ENCODE measurements around the gene TMBIM4. TPM values are rescaled to one million over a fixed set of nuclear protein-coding genes. Genes with fewer than 3 reads are reported as not detected.
"Not testable (repeated sequence)": the region's sequence is repeated elsewhere in the genome, so short reads cannot be mapped to it uniquely, and the experiment has no call there.

Gene TMBIM4
- 100 to 1,000 TPM; 123 to 163 (median 126) TPM for polyA plus RNA-seq

GRCh38 chr12:66169221-66170170, at the start of gene TMBIM4:
TMBIM4 (minus strand) TSS chr12:66169996; CDS start chr12:66169951, 45 bp downstream.
- WGBS, 3 donors = 0 to 1% (median 0%) methylated on average over 66 to 67 of the region's 67 CpGs
- peak within 1 kb of the TSS; percentile 100 for H3K27ac ChIP-seq (ENCODE audit: low read depth, low read length)

- WGBS, 3 donors = 51 to 63% (median 56%) methylated on average over 4 of the region's 4 CpGs
- no peak overlapping the region for H3K27ac ChIP-seq (ENCODE audit: low read depth, low read length)
Observed at GRCh38 chr12:66217342-66217917, 47.6 kb upstream of the TMBIM4 start.

DNA sequence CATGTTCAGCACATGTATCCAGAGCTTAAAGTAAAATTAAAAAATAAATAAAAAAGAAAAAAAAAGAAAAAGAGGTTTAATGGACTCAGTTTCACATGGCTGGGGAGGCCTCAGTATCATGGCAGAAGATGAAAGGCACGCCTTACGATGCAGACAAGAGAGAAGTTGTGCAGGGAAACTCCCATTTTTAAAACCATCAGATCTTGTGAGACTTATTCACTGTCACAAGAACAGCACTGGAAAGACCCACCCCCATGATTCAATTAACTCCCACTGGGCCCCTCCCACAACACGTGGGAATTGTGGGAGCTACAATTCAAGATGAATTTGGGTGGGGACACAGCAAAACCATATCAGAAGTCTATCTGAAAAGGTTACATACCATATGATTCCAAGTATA, 43.2 kb upstream of the TMBIM4 start:
- WGBS, 3 donors = 79 to 89% (median 84%) methylated on average over 3 of the region's 3 CpGs

DNA sequence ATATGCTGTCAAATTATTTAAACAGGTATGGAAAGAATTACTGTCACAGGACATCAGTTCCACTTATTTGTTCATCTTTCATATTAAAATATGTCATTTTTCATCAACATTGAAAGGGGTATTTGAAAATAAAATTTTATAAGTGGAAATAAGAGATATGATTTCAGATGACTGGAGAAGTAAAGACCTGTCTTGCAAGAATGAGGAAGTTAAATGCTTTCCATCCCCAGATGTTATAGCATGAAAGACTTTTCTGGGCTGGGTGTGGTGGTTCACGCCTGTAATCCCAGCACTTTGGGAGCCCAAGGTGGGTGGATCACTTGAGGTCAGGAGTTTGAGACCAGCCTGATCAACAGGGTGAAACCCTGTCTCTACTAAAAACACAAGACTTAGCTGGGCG, 41.8 kb upstream of the TMBIM4 start:
- WGBS, 3 donors = 86 to 93% (median 91%) methylated on average over 2 of the region's 2 CpGs
- H3K27ac ChIP-seq (ENCODE audit: low read depth, low read length) = not testable (repeated sequence)

More for the DNA sequence above, 43.2 kb upstream of the TMBIM4 start:
- H3K27ac ChIP-seq (ENCODE audit: low read depth, low read length) = not testable (repeated sequence)

DNA sequence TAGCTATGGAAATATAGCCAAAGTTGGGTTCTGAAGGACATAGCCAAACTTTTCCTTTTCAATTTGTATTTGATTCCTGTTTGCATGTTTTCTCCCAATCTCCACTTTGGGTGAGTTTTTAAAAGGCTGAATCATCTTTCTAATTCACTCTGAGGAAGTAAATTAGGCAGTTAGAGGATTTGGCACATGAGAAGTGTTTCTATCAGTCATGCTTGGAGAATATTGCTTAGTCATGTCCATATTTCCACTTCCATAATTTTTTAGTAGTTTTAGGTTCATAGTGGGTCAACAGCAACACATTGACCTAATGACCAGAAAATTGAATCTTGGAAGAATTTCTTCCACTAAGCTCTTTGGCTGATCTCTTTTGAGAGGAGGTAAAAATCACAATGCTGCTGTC, 41.0 kb upstream of the TMBIM4 start:
- H3K27ac ChIP-seq (ENCODE audit: low read depth, low read length) = no peak overlapping the region

GRCh38 chr12:66206141-66206540, 36.3 kb upstream of the TMBIM4 start:
- 54 to 86% (median 83%) methylated on average over 1 of the region's 1 CpG for WGBS, 3 donors
- H3K27ac ChIP-seq (ENCODE audit: low read depth, low read length) = no peak overlapping the region

GRCh38 chr12:66203820-66204219, 34.0 kb upstream of the TMBIM4 start:
- no peak overlapping the region for H3K27ac ChIP-seq (ENCODE audit: low read depth, low read length)
- WGBS, 3 donors = 65 to 83% (median 81%) methylated on average over 4 of the region's 4 CpGs

GRCh38 chr12:66199831-66200509, 30.2 kb upstream of the TMBIM4 start:
- H3K27ac ChIP-seq (ENCODE audit: low read depth, low read length) = no peak overlapping the region

GRCh38 chr12:66199141-66199540, 29.3 kb upstream of the TMBIM4 start:
- 60 to 66% (median 60%) methylated on average over 3 of the region's 3 CpGs for WGBS, 3 donors

DNA sequence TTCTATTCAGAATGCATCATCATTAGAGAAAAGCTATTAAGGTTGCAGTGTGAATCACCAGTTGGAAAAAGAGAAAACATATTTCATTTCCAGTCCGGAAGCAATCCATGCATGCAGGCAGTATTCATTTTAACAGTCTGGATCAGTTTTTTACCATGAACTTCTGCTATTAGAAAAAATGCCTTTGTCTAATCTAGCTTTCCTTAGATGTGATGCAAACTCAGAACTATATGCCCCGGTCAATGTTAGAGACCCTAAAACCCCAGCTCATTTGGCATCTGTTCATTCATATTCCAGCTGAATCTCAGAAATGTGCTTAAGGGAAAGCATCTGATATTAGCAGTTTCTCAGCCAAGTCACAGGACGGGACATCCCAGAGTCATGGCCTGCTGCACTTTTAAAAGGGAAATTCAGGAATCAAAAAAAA, 27.7 kb upstream of the TMBIM4 start:
- WGBS, 3 donors = 39 to 72% (median 46%) methylated on average over 3 of the region's 3 CpGs
- no peak overlapping the region for H3K27ac ChIP-seq (ENCODE audit: low read depth, low read length)

More at GRCh38 chr12:66199141-66199540, 29.3 kb upstream of the TMBIM4 start:
- no peak overlapping the region for H3K27ac ChIP-seq (ENCODE audit: low read depth, low read length)

- 42 to 52% (median 49%) methylated on average over 3 of the region's 3 CpGs for WGBS, 3 donors
- no peak overlapping the region for H3K27ac ChIP-seq (ENCODE audit: low read depth, low read length)
Observed at GRCh38 chr12:66196806-66197205, 27.0 kb upstream of the TMBIM4 start.

GRCh38 chr12:66195242-66195641, 25.4 kb upstream of the TMBIM4 start:
- H3K27ac ChIP-seq (ENCODE audit: low read depth, low read length) = no peak overlapping the region
- 75 to 77% (median 76%) methylated on average over 6 of the region's 6 CpGs for WGBS, 3 donors

GRCh38 chr12:66194122-66194521, 24.3 kb upstream of the TMBIM4 start:
- 94% methylated on average over 2 of the region's 2 CpGs for WGBS, 3 donors
- H3K27ac ChIP-seq (ENCODE audit: low read depth, low read length) = no peak overlapping the region

DNA sequence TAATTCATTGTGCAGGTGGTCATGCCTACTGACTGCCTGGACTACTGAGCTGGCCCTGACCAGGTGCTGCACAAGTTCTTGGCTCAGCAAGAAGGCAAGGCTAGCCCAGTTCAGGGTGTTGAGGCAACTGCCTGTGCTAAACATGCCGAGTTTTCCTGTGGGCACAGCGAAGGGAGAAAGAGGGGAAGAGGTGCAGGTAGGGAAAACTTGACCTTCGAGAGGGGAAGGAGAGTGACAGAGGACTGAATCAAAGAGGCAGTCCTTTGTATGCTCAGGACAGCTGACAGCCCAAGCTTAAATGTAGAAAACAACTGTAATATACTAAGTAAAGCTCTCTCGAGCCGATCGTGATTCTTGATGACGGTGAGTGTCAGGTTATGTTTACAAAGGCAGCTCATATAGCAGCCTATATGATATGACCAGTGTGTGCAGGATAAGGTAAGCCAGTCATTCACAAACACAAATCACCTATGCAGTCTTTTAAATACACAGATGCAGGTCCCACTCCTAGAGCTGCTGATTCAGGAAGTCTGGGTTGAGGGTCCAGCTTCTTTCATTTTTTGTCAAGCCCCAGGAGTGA, 21.8 kb upstream of the TMBIM4 start:
- no peak overlapping the region for H3K27ac ChIP-seq (ENCODE audit: low read depth, low read length)
- WGBS, 3 donors = 52 to 74% (median 67%) methylated on average over 7 of the region's 7 CpGs

DNA sequence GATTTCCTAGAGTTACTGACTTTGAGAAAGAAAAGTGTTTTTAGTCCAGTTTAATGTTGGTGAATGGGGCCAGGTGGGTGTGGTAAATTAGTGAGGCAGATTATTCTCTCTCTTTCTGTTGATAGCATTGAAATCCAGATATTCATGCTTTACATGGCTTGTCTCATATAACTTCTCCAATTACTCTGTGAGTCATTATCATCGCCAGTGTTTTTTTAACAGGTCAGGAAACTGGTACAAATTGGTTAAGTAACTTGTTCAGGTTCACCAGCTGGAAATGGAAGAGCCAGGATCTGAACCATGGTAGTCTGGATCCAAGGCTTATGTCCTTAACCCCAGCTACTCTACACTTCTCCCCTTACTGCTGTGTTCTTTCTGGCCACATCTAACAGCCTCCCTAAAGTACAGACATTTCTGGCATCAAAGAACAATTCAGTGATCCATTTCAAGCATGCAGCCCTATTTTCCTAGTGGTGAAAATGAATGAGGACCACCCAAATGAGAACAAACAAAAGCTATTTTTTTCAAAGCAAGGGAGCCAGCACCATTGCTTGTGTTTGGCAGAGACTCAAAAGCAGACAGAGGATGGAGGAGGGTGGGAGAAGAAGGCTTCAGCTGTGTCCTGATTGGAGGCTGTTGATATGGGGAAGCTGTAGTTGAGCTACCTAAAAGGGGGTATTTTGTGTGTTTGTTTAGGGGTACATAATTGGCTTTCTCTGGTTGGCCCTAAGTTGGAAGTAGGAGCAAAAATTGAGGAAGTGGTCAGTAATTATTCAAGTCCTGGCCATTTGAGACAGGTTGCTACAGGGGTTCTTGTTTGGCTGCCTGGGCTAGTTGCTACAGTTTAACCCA, 20.9 kb upstream of the TMBIM4 start:
- H3K27ac ChIP-seq (ENCODE audit: low read depth, low read length) = no peak overlapping the region
- WGBS, 3 donors = 24 to 80% (median 29%) methylated on average over 1 of the region's 1 CpG

DNA sequence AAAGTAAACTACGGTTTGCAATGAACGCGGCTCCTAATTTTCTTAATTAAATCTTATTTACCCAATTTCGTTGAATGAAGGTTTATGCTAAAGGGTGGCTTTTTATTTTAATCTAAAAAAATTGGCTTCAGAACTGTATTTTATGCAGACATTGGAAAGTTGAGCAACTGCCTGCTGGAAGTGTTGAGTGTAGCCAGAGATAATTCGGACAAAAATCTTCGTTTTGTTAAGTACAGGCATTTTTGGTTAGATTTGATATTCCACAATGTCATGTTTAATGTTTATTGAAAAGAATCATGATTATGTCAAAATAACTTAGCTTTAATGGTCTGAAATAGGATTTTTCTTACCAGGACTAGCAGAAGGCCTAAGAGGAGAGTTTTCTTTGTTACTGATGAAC, 20.1 kb upstream of the TMBIM4 start:
- WGBS, 3 donors = 30 to 81% (median 30%) methylated on average over 6 of the region's 6 CpGs

DNA sequence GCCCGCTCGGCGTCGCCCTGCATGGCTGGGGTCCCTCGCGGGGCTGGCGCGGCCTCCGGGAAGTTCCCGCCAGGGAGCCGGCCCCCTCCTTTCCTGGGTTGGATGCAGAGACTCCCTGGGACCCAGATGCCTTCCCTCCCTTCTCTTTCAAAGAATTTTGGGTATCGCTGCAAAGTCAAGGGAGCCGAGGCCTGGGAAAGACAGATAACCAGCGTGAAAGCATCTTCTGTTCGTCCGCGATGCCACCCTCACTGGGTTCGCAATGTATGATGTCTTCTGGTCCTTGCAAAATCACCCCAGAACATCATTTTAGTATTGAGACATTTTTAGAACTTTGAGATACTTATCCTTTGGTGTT, 19.7 kb upstream of the TMBIM4 start:
- peak overlapping the region; percentile 66 for H3K27ac ChIP-seq (ENCODE audit: low read depth, low read length)
- 4 to 24% (median 5%) methylated on average over 12 to 18 of the region's 18 CpGs for WGBS, 3 donors

More for the DNA sequence above, 20.1 kb upstream of the TMBIM4 start:
- H3K27ac ChIP-seq (ENCODE audit: low read depth, low read length) = no peak overlapping the region
